Panc1 (cell line): ENCODE results near the gene ARHGAP6. TPM values are rescaled to one million over a fixed set of nuclear protein-coding genes. Genes with fewer than 3 reads are reported as not detected.

Experiments used
- ATAC-seq: fragments of 200-7000 bp; cut with Tn5 transposase; 2 replicates; pipeline ENCODE4 v1.9.1; 2020; ENCODE audit warnings: mild to moderate bottlenecking, moderate library complexity
- BruUV-seq: library from RNA; stranded (reverse); fragments of 400-500 nt; replicated peaks from 2 replicates; lab custom pipeline; 2021; lab: Mats Ljungman, UMichigan
- CTCF ChIA-PET: fragments of 300-600 bp; sonication (Branson Sonifier 250); formaldehyde crosslinking; loops from one replicate; lab custom pipeline; 2022; ENCODE audit warnings: antibody characterized with exemption; lab: Charles Lee
- POLR2A ChIA-PET: fragments of 300-600 bp; sonication (Branson Sonifier 250); formaldehyde crosslinking; loops from one replicate; lab custom pipeline; 2022; ENCODE audit warnings: antibody characterized with exemption; lab: Charles Lee
- DNase-seq: peaks from one replicate; pipeline ENCODE4 v3.0.0-alpha.2; 2010; ENCODE audit warnings: low read depth, low spot score
- H3K27ac ChIP-seq: 2 replicates; pipeline ENCODE4 v1.5.1; 2011; ENCODE audit warnings: mild to moderate bottlenecking, low read length, inconsistent platforms
- H3K27me3 ChIP-seq: fragments of 200-500 bp; sonication (Bioruptor generic); 2 replicates; pipeline ENCODE4 v1.6.0; 2014; ENCODE audit warnings: low read length, inconsistent platforms; ENCODE audit not compliant: control insufficient read depth, insufficient read depth
- H3K36me3 ChIP-seq: fragments of 200-500 bp; sonication (Bioruptor generic); 2 replicates; pipeline ENCODE4 v1.5.1; 2014; ENCODE audit warnings: inconsistent platforms, mild to moderate bottlenecking, low read length, moderate library complexity; ENCODE audit not compliant: control insufficient read depth, insufficient read depth
- H3K4me1 ChIP-seq: 2 replicates; pipeline ENCODE4 v1.5.1; 2011; ENCODE audit warnings: inconsistent platforms, mild to moderate bottlenecking, low read length, moderate library complexity; ENCODE audit not compliant: control insufficient read depth, insufficient read depth
- H3K4me3 ChIP-seq, 2 experiments: 2 replicates each; pipeline ENCODE4 v1.5.1; 2011 to 2012; ENCODE audit warnings: low read depth in 2 of 2, low read length in 2 of 2, mild to moderate bottlenecking in 2 of 2, inconsistent platforms in 1 of 2, moderate library complexity in 1 of 2
- H3K9me3 ChIP-seq: fragments of 200-500 bp; sonication (Bioruptor generic); 2 replicates; pipeline ENCODE4 v1.5.1; 2014; ENCODE audit warnings: low read depth, mild to moderate bottlenecking, inconsistent platforms, low read length, moderate library complexity; ENCODE audit not compliant: control insufficient read depth, insufficient read depth
- POLR2AphosphoS5 ChIP-seq: IDR thresholded peaks from 2 replicates; pipeline ENCODE4 v1.6.1; 2012; ENCODE audit warnings: mild to moderate bottlenecking, low read depth, low read length, moderate library complexity
- SIN3A ChIP-seq: IDR thresholded peaks from 2 replicates; pipeline ENCODE4 v1.6.1; 2012; ENCODE audit warnings: low read depth, mild to moderate bottlenecking, low read length, moderate library complexity, borderline replicate concordance; ENCODE audit not compliant: insufficient read depth
- TCF7L2 ChIP-seq: IDR thresholded peaks from 2 replicates; pipeline ENCODE4 v1.6.1; 2011; ENCODE audit warnings: mild to moderate bottlenecking, low read depth, low read length, inconsistent platforms
- in situ Hi-C: cut with HindIII; loops from 2 replicates; pipeline ENCODE4 v1.10.0; 2016; ENCODE audit warnings: low sequenced_read_pairs, low pct_unique_long_range_greater_than_20kb
- intact Hi-C: fragments of 100-400 bp; cut with micrococcal nuclease; formaldehyde crosslinking; loops from one replicate; pipeline ENCODE4 v1.10.0; 2022; ENCODE audit not compliant: unreplicated experiment
- total RNA-seq: library from RNA; stranded (reverse); gene quantifications from one replicate; pipeline ENCODE4 v1.2.1, GENCODE V29; 2021; ENCODE audit not compliant: unreplicated experiment
- TF ChIP-seq, protein P1 (sequence below): fragments of 450-650 bp; IDR thresholded peaks from 2 replicates; pipeline ENCODE4 v1.5.1; 2017; ENCODE audit warnings: mild to moderate bottlenecking
- TF ChIP-seq, protein P2 (sequence below), 2 experiments: IDR thresholded peaks; 2 replicates each; pipeline ENCODE4 v1.6.1; 2011 to 2012; ENCODE audit warnings: low read depth in 2 of 2, control low read depth in 1 of 2, low read length in 1 of 2, mild to moderate bottlenecking in 1 of 2, moderate library complexity in 1 of 2; ENCODE audit not compliant: insufficient read depth in 1 of 2

The ARHGAP6 gene
- total RNA-seq, 1 experiment from 2014 or later = 0.13 TPM

DNA sequence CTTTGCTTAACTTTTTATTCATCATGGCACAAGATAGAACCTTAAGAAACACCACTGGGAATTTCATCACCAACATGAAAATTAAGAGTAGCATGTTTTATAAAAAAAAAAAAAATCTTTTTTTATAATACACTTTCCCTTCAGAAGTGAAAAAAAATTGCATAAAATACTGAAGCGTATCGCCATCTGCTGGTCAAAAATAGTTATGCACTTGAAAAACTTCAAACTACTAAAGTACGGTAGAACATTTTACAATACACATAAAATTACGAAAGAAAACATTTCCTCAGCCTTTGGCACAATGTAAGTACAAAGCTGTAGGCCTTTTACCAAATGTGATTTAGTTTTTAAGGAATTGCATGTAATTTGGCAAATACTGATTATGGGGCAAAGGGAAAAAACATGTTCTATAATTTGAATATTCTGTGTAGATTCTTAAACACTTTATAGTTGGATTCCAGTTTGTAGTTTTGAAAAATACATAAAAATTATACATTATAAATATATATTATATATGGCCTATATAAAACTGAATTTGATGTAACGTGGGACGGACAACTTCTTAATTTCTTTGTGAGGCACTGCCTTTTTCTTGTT lies 528.1 kb downstream of the ARHGAP6 start:
- intact Hi-C loops (loop anchor here (2.0 kb wide), 1 partner anchor 949 kb away; no protein-coding TSS in a partner anchor), in situ Hi-C loops (no loop called here)
- ATAC-seq (no peak), DNase-seq (no peak)
- CTCF ChIA-PET = no interaction called here
- POLR2A ChIA-PET = no interaction called here
- no peaks in the 10 kb centered on the region for H3K36me3 ChIP-seq
- no TSS peak for BruUV-seq
- H3K4me1 ChIP-seq = no peaks in the 10 kb centered on the region
- no peak overlapping the region for H3K4me3 ChIP-seq
- no peaks in the 10 kb centered on the region for H3K27me3 ChIP-seq
- TF ChIP-seq SIN3A (no peak), TCF7L2 (no peak), POLR2AphosphoS5 (no peak)
- TF ChIP-seq, protein P1, sequence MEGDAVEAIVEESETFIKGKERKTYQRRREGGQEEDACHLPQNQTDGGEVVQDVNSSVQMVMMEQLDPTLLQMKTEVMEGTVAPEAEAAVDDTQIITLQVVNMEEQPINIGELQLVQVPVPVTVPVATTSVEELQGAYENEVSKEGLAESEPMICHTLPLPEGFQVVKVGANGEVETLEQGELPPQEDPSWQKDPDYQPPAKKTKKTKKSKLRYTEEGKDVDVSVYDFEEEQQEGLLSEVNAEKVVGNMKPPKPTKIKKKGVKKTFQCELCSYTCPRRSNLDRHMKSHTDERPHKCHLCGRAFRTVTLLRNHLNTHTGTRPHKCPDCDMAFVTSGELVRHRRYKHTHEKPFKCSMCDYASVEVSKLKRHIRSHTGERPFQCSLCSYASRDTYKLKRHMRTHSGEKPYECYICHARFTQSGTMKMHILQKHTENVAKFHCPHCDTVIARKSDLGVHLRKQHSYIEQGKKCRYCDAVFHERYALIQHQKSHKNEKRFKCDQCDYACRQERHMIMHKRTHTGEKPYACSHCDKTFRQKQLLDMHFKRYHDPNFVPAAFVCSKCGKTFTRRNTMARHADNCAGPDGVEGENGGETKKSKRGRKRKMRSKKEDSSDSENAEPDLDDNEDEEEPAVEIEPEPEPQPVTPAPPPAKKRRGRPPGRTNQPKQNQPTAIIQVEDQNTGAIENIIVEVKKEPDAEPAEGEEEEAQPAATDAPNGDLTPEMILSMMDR = peak; percentile 62; the same call in 1 of the 2 replicates
- TF ChIP-seq, protein P2, sequence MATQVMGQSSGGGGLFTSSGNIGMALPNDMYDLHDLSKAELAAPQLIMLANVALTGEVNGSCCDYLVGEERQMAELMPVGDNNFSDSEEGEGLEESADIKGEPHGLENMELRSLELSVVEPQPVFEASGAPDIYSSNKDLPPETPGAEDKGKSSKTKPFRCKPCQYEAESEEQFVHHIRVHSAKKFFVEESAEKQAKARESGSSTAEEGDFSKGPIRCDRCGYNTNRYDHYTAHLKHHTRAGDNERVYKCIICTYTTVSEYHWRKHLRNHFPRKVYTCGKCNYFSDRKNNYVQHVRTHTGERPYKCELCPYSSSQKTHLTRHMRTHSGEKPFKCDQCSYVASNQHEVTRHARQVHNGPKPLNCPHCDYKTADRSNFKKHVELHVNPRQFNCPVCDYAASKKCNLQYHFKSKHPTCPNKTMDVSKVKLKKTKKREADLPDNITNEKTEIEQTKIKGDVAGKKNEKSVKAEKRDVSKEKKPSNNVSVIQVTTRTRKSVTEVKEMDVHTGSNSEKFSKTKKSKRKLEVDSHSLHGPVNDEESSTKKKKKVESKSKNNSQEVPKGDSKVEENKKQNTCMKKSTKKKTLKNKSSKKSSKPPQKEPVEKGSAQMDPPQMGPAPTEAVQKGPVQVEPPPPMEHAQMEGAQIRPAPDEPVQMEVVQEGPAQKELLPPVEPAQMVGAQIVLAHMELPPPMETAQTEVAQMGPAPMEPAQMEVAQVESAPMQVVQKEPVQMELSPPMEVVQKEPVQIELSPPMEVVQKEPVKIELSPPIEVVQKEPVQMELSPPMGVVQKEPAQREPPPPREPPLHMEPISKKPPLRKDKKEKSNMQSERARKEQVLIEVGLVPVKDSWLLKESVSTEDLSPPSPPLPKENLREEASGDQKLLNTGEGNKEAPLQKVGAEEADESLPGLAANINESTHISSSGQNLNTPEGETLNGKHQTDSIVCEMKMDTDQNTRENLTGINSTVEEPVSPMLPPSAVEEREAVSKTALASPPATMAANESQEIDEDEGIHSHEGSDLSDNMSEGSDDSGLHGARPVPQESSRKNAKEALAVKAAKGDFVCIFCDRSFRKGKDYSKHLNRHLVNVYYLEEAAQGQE (IDR thresholded peaks at IDR 0.05; ENCODE audit: insufficient read depth in 1 of 2, low read depth in 2 of 2, low read length in 1 of 2) = no peak
- no peaks in the 10 kb centered on the region for H3K9me3 ChIP-seq
- H3K27ac ChIP-seq = no peak overlapping the region

- Histone ChIP-seq H3K27ac (no peak overlapping the region), H3K4me3 (no peak overlapping the region), H3K36me3 (no peaks in the 10 kb centered on the region), H3K27me3 (no peaks in the 10 kb centered on the region), H3K9me3 (no peaks in the 10 kb centered on the region), H3K4me1 (no peaks in the 10 kb centered on the region)
- intact Hi-C loops = loop anchor here (2.0 kb wide), 1 partner anchor 947 kb away; no protein-coding TSS in a partner anchor
- TF ChIP-seq TCF7L2 = no peak
- TF ChIP-seq POLR2AphosphoS5 = no peak
- TF ChIP-seq, protein P2 (IDR thresholded peaks at IDR 0.05; ENCODE audit: insufficient read depth in 1 of 2, low read depth in 2 of 2, low read length in 1 of 2) = no peak
- TF ChIP-seq, protein P1 = no peak
- no peak for TF ChIP-seq SIN3A
- in situ Hi-C loops = no loop called here
- CTCF ChIA-PET = no interaction called here
- DNase-seq (no peak), ATAC-seq (no peak)
- POLR2A ChIA-PET = no interaction called here
- BruUV-seq = no TSS peak
These were observed 530.0 kb downstream of the ARHGAP6 start for GRCh38 chrX:11135564-11136185.
